ENCODE results near the gene CASQ1.

CASQ1 gene

GRCh38 chr1:160177667-160178066 lies 12.7 kb upstream of the CASQ1 start:
- TF ChIP-seq NFIC (IDR thresholded peaks at IDR 0.05) (no peak), EP300 (IDR thresholded peaks at IDR 0.05; ENCODE audit: borderline replicate concordance) (no peak), TEAD4 (IDR thresholded peaks at IDR 0.05) (no peak), ZBTB7A (IDR thresholded peaks at IDR 0.05; ENCODE audit: low read depth) (no peak), CREB1 (IDR thresholded peaks at IDR 0.05; ENCODE audit: low read depth) (no peak), CEBPB (IDR thresholded peaks at IDR 0.05) (no peak), USF1 (IDR thresholded peaks at IDR 0.05) (no peak), RAD21 (IDR thresholded peaks at IDR 0.05; ENCODE audit: low read depth) (no peak), EGR1 (IDR thresholded peaks at IDR 0.05) (no peak), MAX (IDR thresholded peaks at IDR 0.05) (no peak), TAF1 (IDR thresholded peaks at IDR 0.05; ENCODE audit: low read depth) (no peak), TCF12 (IDR thresholded peaks at IDR 0.05; ENCODE audit: low read depth) (no peak), FOXM1 (IDR thresholded peaks at IDR 0.05; ENCODE audit: borderline replicate concordance, low read depth) (no peak), YY1 (IDR thresholded peaks at IDR 0.05; ENCODE audit: low read depth) (no peak)
- TF ChIP-seq, protein P1, sequence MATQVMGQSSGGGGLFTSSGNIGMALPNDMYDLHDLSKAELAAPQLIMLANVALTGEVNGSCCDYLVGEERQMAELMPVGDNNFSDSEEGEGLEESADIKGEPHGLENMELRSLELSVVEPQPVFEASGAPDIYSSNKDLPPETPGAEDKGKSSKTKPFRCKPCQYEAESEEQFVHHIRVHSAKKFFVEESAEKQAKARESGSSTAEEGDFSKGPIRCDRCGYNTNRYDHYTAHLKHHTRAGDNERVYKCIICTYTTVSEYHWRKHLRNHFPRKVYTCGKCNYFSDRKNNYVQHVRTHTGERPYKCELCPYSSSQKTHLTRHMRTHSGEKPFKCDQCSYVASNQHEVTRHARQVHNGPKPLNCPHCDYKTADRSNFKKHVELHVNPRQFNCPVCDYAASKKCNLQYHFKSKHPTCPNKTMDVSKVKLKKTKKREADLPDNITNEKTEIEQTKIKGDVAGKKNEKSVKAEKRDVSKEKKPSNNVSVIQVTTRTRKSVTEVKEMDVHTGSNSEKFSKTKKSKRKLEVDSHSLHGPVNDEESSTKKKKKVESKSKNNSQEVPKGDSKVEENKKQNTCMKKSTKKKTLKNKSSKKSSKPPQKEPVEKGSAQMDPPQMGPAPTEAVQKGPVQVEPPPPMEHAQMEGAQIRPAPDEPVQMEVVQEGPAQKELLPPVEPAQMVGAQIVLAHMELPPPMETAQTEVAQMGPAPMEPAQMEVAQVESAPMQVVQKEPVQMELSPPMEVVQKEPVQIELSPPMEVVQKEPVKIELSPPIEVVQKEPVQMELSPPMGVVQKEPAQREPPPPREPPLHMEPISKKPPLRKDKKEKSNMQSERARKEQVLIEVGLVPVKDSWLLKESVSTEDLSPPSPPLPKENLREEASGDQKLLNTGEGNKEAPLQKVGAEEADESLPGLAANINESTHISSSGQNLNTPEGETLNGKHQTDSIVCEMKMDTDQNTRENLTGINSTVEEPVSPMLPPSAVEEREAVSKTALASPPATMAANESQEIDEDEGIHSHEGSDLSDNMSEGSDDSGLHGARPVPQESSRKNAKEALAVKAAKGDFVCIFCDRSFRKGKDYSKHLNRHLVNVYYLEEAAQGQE (IDR thresholded peaks at IDR 0.05; ENCODE audit: low read depth): no peak

- TF ChIP-seq TEAD4 (IDR thresholded peaks at IDR 0.05) (no peak), TCF12 (IDR thresholded peaks at IDR 0.05; ENCODE audit: low read depth) (no peak), ZBTB7A (IDR thresholded peaks at IDR 0.05; ENCODE audit: low read depth) (no peak), EP300 (IDR thresholded peaks at IDR 0.05; ENCODE audit: borderline replicate concordance) (no peak), FOXM1 (IDR thresholded peaks at IDR 0.05; ENCODE audit: borderline replicate concordance, low read depth) (no peak), TAF1 (IDR thresholded peaks at IDR 0.05; ENCODE audit: low read depth) (no peak), RAD21 (IDR thresholded peaks at IDR 0.05; ENCODE audit: low read depth) (no peak), MAX (IDR thresholded peaks at IDR 0.05) (no peak)
Observed at GRCh38 chr1:160178731-160179130, 11.6 kb upstream of the CASQ1 start.

GRCh38 chr1:160179336-160179735 lies 11.0 kb upstream of the CASQ1 start:
- TF ChIP-seq EGR1 (IDR thresholded peaks at IDR 0.05) (no peak), MAX (IDR thresholded peaks at IDR 0.05) (no peak), RAD21 (IDR thresholded peaks at IDR 0.05; ENCODE audit: low read depth) (no peak), CEBPB (IDR thresholded peaks at IDR 0.05) (no peak), ZBTB7A (IDR thresholded peaks at IDR 0.05; ENCODE audit: low read depth) (no peak), USF1 (IDR thresholded peaks at IDR 0.05) (no peak), TCF12 (IDR thresholded peaks at IDR 0.05; ENCODE audit: low read depth) (no peak)

DNA sequence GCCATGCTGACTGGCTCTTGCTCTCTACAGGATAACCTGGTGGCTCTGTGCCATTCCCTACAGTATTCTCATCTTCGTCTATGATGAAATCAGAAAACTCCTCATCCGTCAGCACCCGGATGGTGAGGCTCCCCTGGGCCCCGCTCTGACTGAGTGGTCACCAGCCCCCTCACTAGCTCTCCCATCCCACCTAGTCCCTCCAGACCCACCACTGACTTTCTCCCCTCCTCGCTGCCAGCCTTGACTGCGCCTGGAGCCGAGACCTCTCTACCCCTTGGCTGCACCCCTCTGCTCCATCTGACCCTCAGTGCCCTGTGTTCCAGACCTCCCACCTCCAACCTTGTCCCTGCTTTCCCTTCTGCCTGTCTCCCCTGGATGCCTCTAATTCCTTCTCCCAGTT lies 4.1 kb upstream of the CASQ1 start:
- TF ChIP-seq CEBPB (IDR thresholded peaks at IDR 0.05) (no peak), EP300 (IDR thresholded peaks at IDR 0.05; ENCODE audit: borderline replicate concordance) (no peak), FOXM1 (IDR thresholded peaks at IDR 0.05; ENCODE audit: borderline replicate concordance, low read depth) (no peak), YY1 (IDR thresholded peaks at IDR 0.05; ENCODE audit: low read depth) (no peak), MAX (IDR thresholded peaks at IDR 0.05) (no peak), TAF1 (IDR thresholded peaks at IDR 0.05; ENCODE audit: low read depth) (no peak), EGR1 (IDR thresholded peaks at IDR 0.05) (no peak), ZBTB7A (IDR thresholded peaks at IDR 0.05; ENCODE audit: low read depth) (no peak), TEAD4 (IDR thresholded peaks at IDR 0.05) (no peak), CREB1 (IDR thresholded peaks at IDR 0.05; ENCODE audit: low read depth) (no peak), RAD21 (IDR thresholded peaks at IDR 0.05; ENCODE audit: low read depth) (no peak)
- TF ChIP-seq, protein P1 (IDR thresholded peaks at IDR 0.05; ENCODE audit: low read depth): no peak

- TF ChIP-seq NFIC (IDR thresholded peaks at IDR 0.05) (no peak), RAD21 (IDR thresholded peaks at IDR 0.05; ENCODE audit: low read depth) (no peak), TAF1 (IDR thresholded peaks at IDR 0.05; ENCODE audit: low read depth) (no peak), TEAD4 (IDR thresholded peaks at IDR 0.05) (no peak)
Observed at GRCh38 chr1:160186729-160187128, 3.6 kb upstream of the CASQ1 start.

DNA sequence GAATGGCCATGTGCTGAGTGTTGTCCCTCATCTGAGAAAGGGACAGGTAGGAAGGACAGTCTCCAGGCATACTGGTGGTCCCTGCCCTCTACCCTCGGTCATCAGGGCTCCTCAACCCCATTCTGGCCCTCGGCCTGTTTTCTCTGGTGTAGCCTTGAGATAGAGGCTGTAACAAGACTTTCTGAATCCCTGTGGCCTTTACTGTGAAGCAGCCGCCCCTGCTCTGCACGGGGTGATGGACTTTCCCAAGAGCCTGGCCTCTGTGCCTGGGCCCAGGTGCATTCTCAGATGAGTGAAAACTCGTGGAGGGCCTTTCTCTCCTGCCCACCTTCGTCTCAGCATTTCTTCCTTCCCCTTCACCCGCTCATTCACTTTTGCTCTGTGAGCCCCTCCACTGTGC lies 3.0 kb upstream of the CASQ1 start:
- TF ChIP-seq CEBPB (IDR thresholded peaks at IDR 0.05): no peak
